Ovary (tissue), 9 donors: ENCODE results near the gene ZDBF2. TPM values are rescaled to one million over a fixed set of nuclear protein-coding genes. Genes with fewer than 3 reads are reported as not detected.

Experiments used
- DNase-seq, 5 donors: peaks; one replicate each; pipeline ENCODE4 v3.0.0-alpha.2; 2019 to 2020
- H3K27ac ChIP-seq, 2 donors: fragments of 200-600 bp; one replicate each; pipeline versions ENCODE4 v1.5.1 to v1.8.0; 2019 to 2022
- H3K27me3 ChIP-seq: fragments of 200-600 bp; one replicate; pipeline ENCODE4 v1.8.0; 2022
- H3K36me3 ChIP-seq: fragments of 200-600 bp; sonication (generic); one replicate; pipeline ENCODE4 v1.5.1; 2019
- H3K4me1 ChIP-seq: one replicate; pipeline ENCODE4 v1.8.1; 2013; ENCODE audit warnings: mild to moderate bottlenecking, moderate library complexity; ENCODE audit not compliant: insufficient read depth
- H3K4me3 ChIP-seq: fragments of 200-600 bp; sonication (generic); one replicate; pipeline ENCODE4 v1.5.1; 2017
- H3K9me3 ChIP-seq, 2 donors: fragments of 200-600 bp in 1 of 2; sonication (generic) in 1 of 2; one replicate each; pipeline versions ENCODE4 v1.5.1 to v1.8.1; 2013 to 2019; ENCODE audit warnings: mild to moderate bottlenecking in 1 of 2, moderate library complexity in 1 of 2
- EP300 ChIP-seq: sonication (generic); formaldehyde crosslinking; IDR thresholded peaks from one replicate; pipeline ENCODE4 v1.6.1; 2017; ENCODE audit warnings: antibody characterized with exemption
- POLR2A ChIP-seq: fragments of 450-650 bp; IDR thresholded peaks from one replicate; pipeline ENCODE4 v1.6.1; 2017; ENCODE audit warnings: antibody characterized with exemption, mild to moderate bottlenecking, moderate library complexity
- WGBS, 3 donors: extraction: QIAGEN DNeasy Blood & Tissue Kit in 1 of 3; methylation state at CpG; one replicate each; pipeline versions ENCODE4 v1.1.5 to v1.1.7; 2013 to 2017; 5-methylcytosine and 5-hydroxymethylcytosine counted together
- intact Hi-C, 4 donors: fragments of 100-400 bp; cut with DNase I; formaldehyde crosslinking; loops; one replicate each; pipeline versions ENCODE4 v1.11.0 to v1.15.1; 2022 to 2023
- polyA plus RNA-seq, 2 donors: library from polyadenylated mRNA; stranded (reverse); fragments of 200-250 nt in 1 of 2; fragments of 350-450 nt in 1 of 2; fragmentation: Illumina TruSeq in 1 of 2; extraction: RNeasy Lipid Tissue Mini Kit (QIAGEN cat#74804) in 1 of 2; gene quantifications; one replicate each; pipeline ENCODE4 v1.2.3, GENCODE V29; 2013 to 2014
- total RNA-seq, 7 donors: library from RNA; depleted of rRNA in 2 of 7; stranded (reverse); fragments of >200 nt in 2 of 7; fragmentation: NEBNext Ultra II Directional in 3 of 7; extraction: Animal tissue kit (Norgen Biotek cat#: 25700) in 3 of 7; gene quantifications; one replicate each; pipeline versions ENCODE4 v1.1.0 to v1.2.4, GENCODE V29; 2016 to 2023
- TF ChIP-seq, protein P1 (sequence below), 3 donors: fragments of 450-650 bp in 2 of 3; fragments of 200-600 bp in 1 of 3; IDR thresholded peaks; one replicate each; pipeline versions ENCODE4 v1.5.1 to v1.8.0; 2016 to 2022; ENCODE audit warnings: antibody characterized with exemption in 3 of 3, mild to moderate bottlenecking in 1 of 3
- donor health status: DM: no; HTN: no; CAD: no; lungs with moderate emphysema.
- donor health status: DM: no; HTN: no; CAD: no.
- donor health status: Bipolar disorder and iron deficiency.
- donor health status: DM: yes; HTN: yes; CAD: no.
- donor health status: DM: no; HTN: no; CAD: no.
- donor health status: DM: yes; HTN: yes; CAD: no.

Gene ZDBF2
- total and polyA plus RNA-seq, 9 donors = 4.1 to 36.4 (median 26.2) TPM

- Histone ChIP-seq H3K4me3 (no peak overlapping the region), H3K36me3 (no peaks in the 10 kb centered on the region), H3K27ac (no peak overlapping the region), H3K27me3 (no peaks in the 10 kb centered on the region), H3K4me1 (no peaks in the 10 kb centered on the region), H3K9me3 (no peaks in the 10 kb centered on the region)
- no peak for DNase-seq
- WGBS, 3 donors = 7 to 9% (median 7%) methylated on average over 1 of the region's 1 CpG
- TF ChIP-seq, protein P1, sequence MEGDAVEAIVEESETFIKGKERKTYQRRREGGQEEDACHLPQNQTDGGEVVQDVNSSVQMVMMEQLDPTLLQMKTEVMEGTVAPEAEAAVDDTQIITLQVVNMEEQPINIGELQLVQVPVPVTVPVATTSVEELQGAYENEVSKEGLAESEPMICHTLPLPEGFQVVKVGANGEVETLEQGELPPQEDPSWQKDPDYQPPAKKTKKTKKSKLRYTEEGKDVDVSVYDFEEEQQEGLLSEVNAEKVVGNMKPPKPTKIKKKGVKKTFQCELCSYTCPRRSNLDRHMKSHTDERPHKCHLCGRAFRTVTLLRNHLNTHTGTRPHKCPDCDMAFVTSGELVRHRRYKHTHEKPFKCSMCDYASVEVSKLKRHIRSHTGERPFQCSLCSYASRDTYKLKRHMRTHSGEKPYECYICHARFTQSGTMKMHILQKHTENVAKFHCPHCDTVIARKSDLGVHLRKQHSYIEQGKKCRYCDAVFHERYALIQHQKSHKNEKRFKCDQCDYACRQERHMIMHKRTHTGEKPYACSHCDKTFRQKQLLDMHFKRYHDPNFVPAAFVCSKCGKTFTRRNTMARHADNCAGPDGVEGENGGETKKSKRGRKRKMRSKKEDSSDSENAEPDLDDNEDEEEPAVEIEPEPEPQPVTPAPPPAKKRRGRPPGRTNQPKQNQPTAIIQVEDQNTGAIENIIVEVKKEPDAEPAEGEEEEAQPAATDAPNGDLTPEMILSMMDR (IDR thresholded peaks at IDR 0.05) = no peak
- TF ChIP-seq EP300 (no peak), POLR2A (no peak)
- intact Hi-C loops = no loop called here
Observed at GRCh38 chr2:206328974-206329373, 54.5 kb downstream of the ZDBF2 start.

DNA sequence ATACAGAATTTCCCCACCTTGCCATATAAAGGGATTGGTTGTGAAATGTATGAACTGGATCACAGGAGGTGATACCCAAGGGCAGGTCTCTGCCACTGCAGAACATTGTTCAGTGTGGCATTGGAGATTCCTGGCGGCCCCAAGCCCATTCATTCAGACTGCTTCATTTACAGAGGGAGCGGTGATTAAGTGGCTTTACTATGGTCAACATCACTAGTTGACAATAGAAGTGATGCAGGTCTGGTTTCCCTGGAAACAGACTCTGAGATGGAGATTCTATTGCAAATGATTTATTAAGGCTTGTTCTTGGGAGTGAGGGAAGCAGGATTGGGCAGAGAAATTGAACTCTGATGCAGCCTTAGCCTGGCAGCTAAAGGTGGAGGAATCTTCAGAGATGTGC is 62.4 kb downstream of the ZDBF2 start:
- TF ChIP-seq, protein P1 (IDR thresholded peaks at IDR 0.05) = no peak
- no peak for TF ChIP-seq EP300
- TF ChIP-seq POLR2A = no peak
- intact Hi-C loops = no loop called here
- Histone ChIP-seq H3K4me3 (no peak overlapping the region), H3K36me3 (no peaks in the 10 kb centered on the region), H3K27me3 (no peaks in the 10 kb centered on the region), H3K9me3 (no peaks in the 10 kb centered on the region), H3K4me1 (no peaks in the 10 kb centered on the region), H3K27ac (no peak overlapping the region)
- no peak for DNase-seq
- WGBS, 3 donors = 86 to 91% (median 89%) methylated on average over 2 of the region's 2 CpGs

GRCh38 chr2:206337956-206338355 is 63.5 kb downstream of the ZDBF2 start:
- Histone ChIP-seq H3K27ac (no peak overlapping the region), H3K36me3 (no peaks in the 10 kb centered on the region), H3K27me3 (no peaks in the 10 kb centered on the region), H3K4me3 (no peak overlapping the region), H3K4me1 (no peaks in the 10 kb centered on the region), H3K9me3 (no peaks in the 10 kb centered on the region)
- DNase-seq = no peak
- no peak for TF ChIP-seq POLR2A
- intact Hi-C loops = no loop called here
- WGBS, 3 donors = 53 to 67% (median 59%) methylated on average over 1 of the region's 1 CpG

DNA sequence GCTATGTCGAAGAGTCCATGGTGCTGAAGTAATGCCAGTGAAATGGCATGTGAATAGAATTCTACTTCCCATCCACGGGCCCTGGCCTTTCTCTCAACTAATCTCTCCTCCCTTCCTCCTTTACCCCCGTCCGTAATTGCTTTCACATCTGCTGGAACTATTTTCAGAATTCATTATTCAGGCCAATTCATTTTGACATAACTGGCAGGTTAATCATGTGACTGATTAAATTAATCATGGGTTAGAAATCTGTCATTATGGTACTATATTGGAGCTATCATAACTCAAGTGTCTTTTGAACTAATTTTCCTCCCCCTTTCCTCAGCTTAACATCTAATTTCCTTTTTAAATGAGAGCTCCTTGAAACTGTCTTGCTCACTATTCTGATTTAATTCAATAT is 66.9 kb downstream of the ZDBF2 start:
- Histone ChIP-seq H3K4me1 (no peaks in the 10 kb centered on the region), H3K9me3 (no peaks in the 10 kb centered on the region), H3K4me3 (no peak overlapping the region), H3K27me3 (no peaks in the 10 kb centered on the region), H3K27ac (no peak overlapping the region), H3K36me3 (no peaks in the 10 kb centered on the region)
- no peak for TF ChIP-seq EP300
- TF ChIP-seq, protein P1 (IDR thresholded peaks at IDR 0.05) = no peak
- no peak for TF ChIP-seq POLR2A
- intact Hi-C loops = no loop called here
- no peak for DNase-seq
- 55 to 61% (median 57%) methylated on average over 4 of the region's 4 CpGs for WGBS, 3 donors

DNA sequence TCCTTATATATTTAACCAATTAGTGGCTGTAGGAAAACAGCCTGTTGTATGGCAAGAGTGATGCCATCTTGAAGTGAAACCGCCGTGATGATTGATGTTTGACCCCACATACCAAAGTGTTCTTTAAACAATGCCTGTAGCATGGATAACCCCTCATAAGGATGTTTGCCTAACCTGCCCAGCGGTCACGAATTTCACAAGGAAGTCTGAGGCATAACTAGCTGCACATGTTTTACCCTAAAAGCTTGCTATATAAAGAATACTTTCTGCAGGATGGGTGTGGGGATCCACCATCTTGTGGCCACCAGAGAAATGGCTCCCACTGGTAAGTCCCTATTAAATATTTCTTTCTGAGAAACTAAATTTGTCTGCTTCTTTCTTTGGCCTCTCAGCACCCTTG is 68.7 kb downstream of the ZDBF2 start:
- Histone ChIP-seq H3K4me1 (no peaks in the 10 kb centered on the region), H3K9me3 (no peaks in the 10 kb centered on the region), H3K4me3 (no peak overlapping the region), H3K27me3 (no peaks in the 10 kb centered on the region), H3K36me3 (no peaks in the 10 kb centered on the region), H3K27ac (no peak overlapping the region)
- TF ChIP-seq POLR2A (no peak), EP300 (no peak)
- TF ChIP-seq, protein P1 (IDR thresholded peaks at IDR 0.05) = no peak
- intact Hi-C loops = no loop called here
- WGBS, 3 donors = 58 to 80% (median 71%) methylated on average over 4 of the region's 4 CpGs
- DNase-seq = no peak
